SK-N-SH treated with all-trans-retinoic acid at 6 μM for 48 hours (cell line): ENCODE measurements around the gene GABPA.

Source experiments
- ATAC-seq: fragments of 200-7000 bp; cut with Tn5 transposase; 3 replicates; pipeline ENCODE4 v1.9.1; 2020; ENCODE audit warnings: mild to moderate bottlenecking, moderate library complexity
- ARNTL ChIP-seq: fragments of 450-650 bp; formaldehyde crosslinking; IDR thresholded peaks from 2 replicates; pipeline ENCODE4 v1.5.0; 2020; ENCODE audit warnings: low read depth, mild to moderate bottlenecking, moderate library complexity, borderline replicate concordance
- BACH2 ChIP-seq: fragments of 250-450 bp; sonication (Bioruptor Pico); IDR thresholded peaks from 2 replicates; pipeline ENCODE4 v1.9.0; 2021; ENCODE audit warnings: mild to moderate bottlenecking, borderline replicate concordance
- CSDC2 ChIP-seq: fragments of 250-450 bp; sonication (Bioruptor Pico); IDR thresholded peaks from 2 replicates; pipeline ENCODE4 v1.5.0; 2020; ENCODE audit warnings: mild to moderate bottlenecking, moderate library complexity
- GLIS3 ChIP-seq: fragments of 250-450 bp; sonication (Bioruptor Pico); IDR thresholded peaks from 2 replicates; pipeline ENCODE4 v1.5.0; 2020; ENCODE audit warnings: mild to moderate bottlenecking, moderate library complexity
- ISL1 ChIP-seq: fragments of 250-450 bp; sonication (Bioruptor Pico); IDR thresholded peaks from 2 replicates; pipeline ENCODE4 v2.1.2; 2022; ENCODE audit warnings: mild to moderate bottlenecking, moderate library complexity
- OSR1 ChIP-seq: fragments of 250-450 bp; sonication (Bioruptor Pico); IDR thresholded peaks from 2 replicates; pipeline ENCODE4 v1.8.0; 2022; ENCODE audit warnings: moderate library complexity, mild to moderate bottlenecking, inconsistent platforms
- PPARA ChIP-seq: fragments of 250-450 bp; sonication (Bioruptor Pico); IDR thresholded peaks from 2 replicates; pipeline ENCODE4 v1.5.0; 2020; ENCODE audit warnings: mild to moderate bottlenecking, borderline replicate concordance
- RARB ChIP-seq: fragments of 250-450 bp; sonication (Bioruptor Pico); IDR thresholded peaks from 2 replicates; pipeline ENCODE4 v1.8.0; 2021; ENCODE audit warnings: mild to moderate bottlenecking, moderate library complexity
- SNAI2 ChIP-seq: fragments of 250-450 bp; sonication (Bioruptor Pico); IDR thresholded peaks from 2 replicates; pipeline ENCODE4 v1.5.0; 2020; ENCODE audit warnings: mild to moderate bottlenecking, moderate library complexity
- TCF4 ChIP-seq: fragments of 250-450 bp; sonication (Bioruptor Pico); IDR thresholded peaks from 2 replicates; pipeline ENCODE4 v1.8.0; 2021; ENCODE audit warnings: mild to moderate bottlenecking, moderate library complexity, borderline replicate concordance
- TOX ChIP-seq: fragments of 250-450 bp; sonication (Bioruptor Pico); IDR thresholded peaks from 2 replicates; pipeline ENCODE4 v1.8.0; 2021; ENCODE audit warnings: mild to moderate bottlenecking, moderate library complexity, borderline replicate concordance
- ZC3H10 ChIP-seq: fragments of 250-450 bp; sonication (Bioruptor Pico); IDR thresholded peaks from 2 replicates; pipeline ENCODE4 v1.5.1; 2021; ENCODE audit warnings: mild to moderate bottlenecking, moderate library complexity
- ZFP3 ChIP-seq: fragments of 250-450 bp; sonication (Bioruptor Pico); IDR thresholded peaks from 2 replicates; pipeline ENCODE4 v1.5.0; 2020; ENCODE audit warnings: mild to moderate bottlenecking, moderate library complexity
- ZFP30 ChIP-seq: fragments of 450-650 bp; formaldehyde crosslinking; IDR thresholded peaks from 2 replicates; pipeline ENCODE4 v1.5.0; 2022; ENCODE audit warnings: mild to moderate bottlenecking, moderate library complexity
- ZNF565 ChIP-seq: fragments of 450-650 bp; formaldehyde crosslinking; conservative IDR thresholded peaks from 2 replicates; pipeline ENCODE4 v1.5.0; 2020; ENCODE audit warnings: low read depth, mild to moderate bottlenecking, moderate library complexity
- ZNF70 ChIP-seq: fragments of 450-650 bp; formaldehyde crosslinking; IDR thresholded peaks from 2 replicates; pipeline ENCODE4 v1.5.0; 2020; ENCODE audit warnings: mild to moderate bottlenecking, moderate library complexity
- ZNF8 ChIP-seq: fragments of 450-650 bp; formaldehyde crosslinking; IDR thresholded peaks from 2 replicates; pipeline ENCODE4 v1.5.0; 2020; ENCODE audit warnings: mild to moderate bottlenecking, moderate library complexity
- TF ChIP-seq, protein P1 (sequence below): fragments of 250-450 bp; sonication (Bioruptor Pico); IDR thresholded peaks from 2 replicates; pipeline ENCODE4 v1.5.1; 2021; ENCODE audit warnings: mild to moderate bottlenecking, moderate library complexity
- TF ChIP-seq, protein P2 (sequence below): fragments of 250-450 bp; sonication (Bioruptor Pico); IDR thresholded peaks from 2 replicates; pipeline ENCODE4 v1.8.0; 2021; ENCODE audit warnings: low read depth, mild to moderate bottlenecking, moderate library complexity, borderline replicate concordance
- TF ChIP-seq, protein P3 (sequence below): fragments of 250-450 bp; sonication (Bioruptor Pico); IDR thresholded peaks from 2 replicates; pipeline ENCODE4 v1.5.1; 2020; ENCODE audit warnings: low read depth, mild to moderate bottlenecking, moderate library complexity
- TF ChIP-seq, protein P4 (sequence below): fragments of 250-450 bp; sonication (Bioruptor Pico); IDR thresholded peaks from 2 replicates; pipeline ENCODE4 v1.8.0; 2020; ENCODE audit warnings: mild to moderate bottlenecking, moderate library complexity, borderline replicate concordance

The GABPA gene

DNA sequence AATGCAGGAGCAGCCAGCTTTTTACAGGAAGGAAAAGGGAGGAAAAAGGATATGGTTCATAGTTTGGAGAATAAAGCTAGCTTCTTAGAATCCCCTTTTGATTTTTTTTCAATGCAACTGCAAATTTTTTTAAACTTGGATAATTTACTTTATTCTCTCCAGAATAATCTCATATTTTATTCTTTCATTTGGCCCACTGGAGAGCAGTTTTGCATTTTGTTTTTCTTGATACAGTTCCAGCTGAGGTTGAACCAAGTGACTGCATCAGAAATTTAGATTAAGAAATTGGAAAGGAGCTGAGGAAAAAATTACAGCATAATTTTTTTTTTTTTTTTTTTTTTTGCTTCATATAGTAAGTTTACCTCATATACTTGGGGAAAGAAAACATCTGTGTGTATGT is 22.8 kb downstream of the GABPA start:
- no peak for ATAC-seq
- TF ChIP-seq ZNF565 (no peak), ZNF8 (no peak), ARNTL (CRISPR knock-in tag) (no peak), CSDC2 (CRISPR knock-in tag) (no peak)

DNA sequence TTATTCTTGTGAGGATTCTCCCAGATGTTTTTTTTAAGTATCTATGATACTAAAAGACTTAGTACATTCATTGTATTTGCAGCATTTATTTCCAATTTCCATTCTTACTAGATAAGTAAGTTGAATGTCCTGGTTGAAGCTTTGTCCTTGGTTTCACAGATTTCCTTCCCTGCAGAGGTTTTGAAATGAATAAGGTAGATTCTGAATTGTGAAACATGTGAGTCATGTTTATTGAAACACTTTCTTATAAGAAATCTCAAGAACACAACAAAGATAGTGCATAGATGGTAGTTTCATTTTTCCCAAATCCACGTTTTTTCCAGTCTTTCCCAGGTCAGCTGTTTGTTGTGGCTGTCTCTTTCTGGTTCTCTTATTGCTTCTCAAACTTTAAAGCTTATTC is 24.8 kb downstream of the GABPA start:
- no peak for ATAC-seq
- no peak for TF ChIP-seq OSR1
- no peak for TF ChIP-seq BACH2 (CRISPR knock-in tag)
- no peak for TF ChIP-seq GLIS3
- TF ChIP-seq PPARA (CRISPR knock-in tag) = no peak
- no peak for TF ChIP-seq ZNF8
- TF ChIP-seq, protein P1, sequence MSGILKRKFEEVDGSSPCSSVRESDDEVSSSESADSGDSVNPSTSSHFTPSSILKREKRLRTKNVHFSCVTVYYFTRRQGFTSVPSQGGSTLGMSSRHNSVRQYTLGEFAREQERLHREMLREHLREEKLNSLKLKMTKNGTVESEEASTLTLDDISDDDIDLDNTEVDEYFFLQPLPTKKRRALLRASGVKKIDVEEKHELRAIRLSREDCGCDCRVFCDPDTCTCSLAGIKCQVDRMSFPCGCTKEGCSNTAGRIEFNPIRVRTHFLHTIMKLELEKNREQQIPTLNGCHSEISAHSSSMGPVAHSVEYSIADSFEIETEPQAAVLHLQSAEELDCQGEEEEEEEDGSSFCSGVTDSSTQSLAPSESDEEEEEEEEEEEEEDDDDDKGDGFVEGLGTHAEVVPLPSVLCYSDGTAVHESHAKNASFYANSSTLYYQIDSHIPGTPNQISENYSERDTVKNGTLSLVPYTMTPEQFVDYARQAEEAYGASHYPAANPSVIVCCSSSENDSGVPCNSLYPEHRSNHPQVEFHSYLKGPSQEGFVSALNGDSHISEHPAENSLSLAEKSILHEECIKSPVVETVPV (CRISPR knock-in tag) = no peak
- no peak for TF ChIP-seq ARNTL (CRISPR knock-in tag)
- no peak for TF ChIP-seq SNAI2 (CRISPR knock-in tag)
- no peak for TF ChIP-seq ZNF70

DNA sequence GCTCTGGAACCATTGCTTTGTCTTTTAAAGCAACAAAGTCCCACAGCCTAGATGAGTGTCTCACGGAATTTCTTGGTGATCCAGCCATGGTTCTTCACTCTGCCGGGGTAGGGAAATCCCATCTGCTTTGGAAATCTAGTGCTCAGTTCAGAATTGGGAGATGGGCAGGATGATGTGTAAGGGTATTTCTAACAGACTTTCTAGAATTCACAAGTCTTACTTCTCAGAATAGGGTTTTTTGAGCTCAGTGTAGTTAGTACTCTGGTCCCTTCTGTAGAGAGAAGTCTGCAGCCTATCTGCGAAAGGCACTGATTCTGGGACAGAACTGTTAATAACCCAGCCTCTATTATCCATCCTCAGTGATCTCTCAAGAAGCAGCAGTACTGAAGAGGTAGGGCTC is 25.3 kb downstream of the GABPA start:
- no peak for TF ChIP-seq TCF4 (CRISPR knock-in tag)
- no peak for TF ChIP-seq ZFP3 (CRISPR knock-in tag)
- TF ChIP-seq TOX (CRISPR knock-in tag) = no peak
- TF ChIP-seq ZFP30 (CRISPR knock-in tag) = no peak
- TF ChIP-seq ARNTL (CRISPR knock-in tag) = no peak
- TF ChIP-seq ZNF8 = no peak
- TF ChIP-seq, protein P2, sequence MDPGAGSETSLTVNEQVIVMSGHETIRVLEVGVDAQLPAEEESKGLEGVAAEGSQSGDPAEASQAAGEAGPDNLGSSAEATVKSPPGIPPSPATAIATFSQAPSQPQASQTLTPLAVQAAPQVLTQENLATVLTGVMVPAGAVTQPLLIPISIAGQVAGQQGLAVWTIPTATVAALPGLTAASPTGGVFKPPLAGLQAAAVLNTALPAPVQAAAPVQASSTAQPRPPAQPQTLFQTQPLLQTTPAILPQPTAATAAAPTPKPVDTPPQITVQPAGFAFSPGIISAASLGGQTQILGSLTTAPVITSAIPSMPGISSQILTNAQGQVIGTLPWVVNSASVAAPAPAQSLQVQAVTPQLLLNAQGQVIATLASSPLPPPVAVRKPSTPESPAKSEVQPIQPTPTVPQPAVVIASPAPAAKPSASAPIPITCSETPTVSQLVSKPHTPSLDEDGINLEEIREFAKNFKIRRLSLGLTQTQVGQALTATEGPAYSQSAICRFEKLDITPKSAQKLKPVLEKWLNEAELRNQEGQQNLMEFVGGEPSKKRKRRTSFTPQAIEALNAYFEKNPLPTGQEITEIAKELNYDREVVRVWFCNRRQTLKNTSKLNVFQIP (CRISPR knock-in tag) = no peak
- TF ChIP-seq GLIS3 = no peak
- TF ChIP-seq, protein P1 (CRISPR knock-in tag) = no peak
- no peak for TF ChIP-seq ZNF565
- no peak for TF ChIP-seq PPARA (CRISPR knock-in tag)
- no peak for TF ChIP-seq RARB (CRISPR knock-in tag)
- TF ChIP-seq, protein P3, sequence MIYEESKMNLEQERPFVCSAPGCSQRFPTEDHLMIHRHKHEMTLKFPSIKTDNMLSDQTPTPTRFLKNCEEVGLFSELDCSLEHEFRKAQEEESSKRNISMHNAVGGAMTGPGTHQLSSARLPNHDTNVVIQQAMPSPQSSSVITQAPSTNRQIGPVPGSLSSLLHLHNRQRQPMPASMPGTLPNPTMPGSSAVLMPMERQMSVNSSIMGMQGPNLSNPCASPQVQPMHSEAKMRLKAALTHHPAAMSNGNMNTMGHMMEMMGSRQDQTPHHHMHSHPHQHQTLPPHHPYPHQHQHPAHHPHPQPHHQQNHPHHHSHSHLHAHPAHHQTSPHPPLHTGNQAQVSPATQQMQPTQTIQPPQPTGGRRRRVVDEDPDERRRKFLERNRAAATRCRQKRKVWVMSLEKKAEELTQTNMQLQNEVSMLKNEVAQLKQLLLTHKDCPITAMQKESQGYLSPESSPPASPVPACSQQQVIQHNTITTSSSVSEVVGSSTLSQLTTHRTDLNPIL (CRISPR knock-in tag) = no peak
- TF ChIP-seq, protein P4, sequence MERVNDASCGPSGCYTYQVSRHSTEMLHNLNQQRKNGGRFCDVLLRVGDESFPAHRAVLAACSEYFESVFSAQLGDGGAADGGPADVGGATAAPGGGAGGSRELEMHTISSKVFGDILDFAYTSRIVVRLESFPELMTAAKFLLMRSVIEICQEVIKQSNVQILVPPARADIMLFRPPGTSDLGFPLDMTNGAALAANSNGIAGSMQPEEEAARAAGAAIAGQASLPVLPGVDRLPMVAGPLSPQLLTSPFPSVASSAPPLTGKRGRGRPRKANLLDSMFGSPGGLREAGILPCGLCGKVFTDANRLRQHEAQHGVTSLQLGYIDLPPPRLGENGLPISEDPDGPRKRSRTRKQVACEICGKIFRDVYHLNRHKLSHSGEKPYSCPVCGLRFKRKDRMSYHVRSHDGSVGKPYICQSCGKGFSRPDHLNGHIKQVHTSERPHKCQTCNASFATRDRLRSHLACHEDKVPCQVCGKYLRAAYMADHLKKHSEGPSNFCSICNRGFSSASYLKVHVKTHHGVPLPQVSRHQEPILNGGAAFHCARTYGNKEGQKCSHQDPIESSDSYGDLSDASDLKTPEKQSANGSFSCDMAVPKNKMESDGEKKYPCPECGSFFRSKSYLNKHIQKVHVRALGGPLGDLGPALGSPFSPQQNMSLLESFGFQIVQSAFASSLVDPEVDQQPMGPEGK = no peak
- no peak for TF ChIP-seq BACH2 (CRISPR knock-in tag)
- no peak for ATAC-seq

DNA sequence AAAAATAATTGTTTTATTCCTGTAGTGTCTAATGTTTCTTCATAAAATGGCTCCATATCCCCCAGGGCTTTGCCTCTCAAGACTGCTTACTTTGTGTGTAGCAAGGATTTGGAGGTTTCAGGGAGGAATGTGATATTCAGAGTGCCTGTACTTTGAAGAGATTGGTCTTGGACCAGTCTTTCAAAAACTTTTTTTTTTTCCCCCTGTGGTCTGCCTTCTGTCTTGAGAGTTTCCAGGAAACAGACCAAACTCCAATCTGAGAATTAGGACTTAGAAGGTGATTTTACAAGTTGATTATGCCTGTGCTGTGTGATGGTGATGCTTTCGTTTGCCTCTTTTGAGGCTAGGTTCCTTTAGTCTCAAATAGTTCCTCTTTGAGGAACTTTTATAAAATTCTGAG is 25.9 kb downstream of the GABPA start:
- no peak for ATAC-seq
- no peak for TF ChIP-seq TOX (CRISPR knock-in tag)
- no peak for TF ChIP-seq SNAI2 (CRISPR knock-in tag)
- TF ChIP-seq ZNF70 = no peak
- TF ChIP-seq, protein P3 (CRISPR knock-in tag) = no peak
- no peak for TF ChIP-seq GLIS3
- TF ChIP-seq ZC3H10 (CRISPR knock-in tag) = no peak
- no peak for TF ChIP-seq BACH2 (CRISPR knock-in tag)
- TF ChIP-seq ZFP30 (CRISPR knock-in tag) = no peak
- no peak for TF ChIP-seq TCF4 (CRISPR knock-in tag)
- TF ChIP-seq ISL1 = no peak
- TF ChIP-seq, all 23 proteins: peak for 0
